HCT116 (cell line): ENCODE results near the gene CD9. TPM values are rescaled to one million over a fixed set of nuclear protein-coding genes. Genes with fewer than 3 reads are reported as not detected.

Experiments used
- ATAC-seq: fragments of 200-7000 bp; cut with Tn5 transposase; 2 replicates; pipeline ENCODE4 v1.9.1; 2020; ENCODE audit warnings: mild to moderate bottlenecking, moderate library complexity
- BruUV-seq: library from RNA; stranded (reverse); fragments of 400-500 nt; replicated peaks from 2 replicates; lab custom pipeline; 2021; lab: Mats Ljungman, UMichigan
- CTCF ChIA-PET: fragments of 300-600 bp; sonication (Branson Sonifier 250); formaldehyde crosslinking; loops from one replicate; lab custom pipeline; 2021; ENCODE audit warnings: antibody characterized with exemption; lab: Charles Lee
- POLR2A ChIA-PET: fragments of 300-600, 350-600 bp; sonication (Branson Sonifier 250); formaldehyde crosslinking; loops from one replicate; lab custom pipeline; 2021; ENCODE audit warnings: antibody characterized with exemption; lab: Charles Lee
- RAD21 ChIA-PET, 2 experiments: fragments of 300-600 bp; sonication (Branson Sonifier 250); formaldehyde crosslinking; loops; one replicate each; lab custom pipeline; 2023; ENCODE audit warnings: low total read pairs in 2 of 2; ENCODE audit not compliant: uncharacterized antibody in 2 of 2, unreplicated experiment in 2 of 2, low non-redundant PET in 1 of 2; lab: Charles Lee
- DNase-seq: peaks from one replicate; pipeline ENCODE4 v3.0.0-alpha.2; 2010; ENCODE audit warnings: low read depth, low spot score
- H2AFZ ChIP-seq: fragments of 200-600 bp; shearing (Covaris generic), sonication (generic); 2 replicates; pipeline ENCODE4 v1.6.1; 2017; ENCODE audit warnings: low read depth, mixed run types, mixed read lengths, antibody characterized with exemption, low read length; ENCODE audit not compliant: poor library complexity, severe bottlenecking
- H3K27ac ChIP-seq: 2 replicates; pipeline ENCODE4 v1.5.1; 2012; ENCODE audit warnings: low read depth, low read length
- H3K27me3 ChIP-seq: fragments of 200-600 bp; sonication (generic); 2 replicates; pipeline ENCODE4 v1.6.1; 2016; ENCODE audit warnings: mixed run types, low read length, mixed read lengths; ENCODE audit not compliant: insufficient read depth
- H3K36me3 ChIP-seq, 2 experiments: fragments of 200-500 bp in 1 of 2; fragments of 200-600 bp in 1 of 2; sonication (Bioruptor generic) in 1 of 2; sonication (generic) in 1 of 2; 2 replicates each; pipeline versions ENCODE4 v1.5.1 to v1.6.1; 2014 to 2016; ENCODE audit warnings: low read length in 2 of 2, inconsistent platforms in 1 of 2, mixed read lengths in 1 of 2, mixed run types in 1 of 2; ENCODE audit not compliant: insufficient read depth in 2 of 2, control insufficient read depth in 1 of 2
- H3K4me1 ChIP-seq, 2 experiments: fragments of 200-600 bp in 1 of 2; sonication (generic) in 1 of 2; 2 replicates each; pipeline versions ENCODE4 v1.5.1 to v1.6.1; 2012 to 2017; ENCODE audit warnings: low read length in 2 of 2, inconsistent platforms in 1 of 2, mild to moderate bottlenecking in 1 of 2, mixed read lengths in 1 of 2, mixed run types in 1 of 2, moderate library complexity in 1 of 2; ENCODE audit not compliant: insufficient read depth in 2 of 2, control insufficient read depth in 1 of 2
- H3K4me2 ChIP-seq: fragments of 200-600 bp; sonication (generic); 2 replicates; pipeline ENCODE4 v1.6.1; 2017; ENCODE audit warnings: mixed run types, low read length, mixed read lengths
- H3K4me3 ChIP-seq, 2 experiments: fragments of 200-600 bp in 1 of 2; sonication (generic) in 1 of 2; replicated peaks in 1 of 2; 2 replicates each; pipeline ENCODE4 v1.5.1; 2011 to 2016; ENCODE audit warnings: low read length in 2 of 2, control low read depth in 1 of 2, low read depth in 1 of 2, mild to moderate bottlenecking in 1 of 2, mixed read lengths in 1 of 2, mixed run types in 1 of 2
- H3K79me2 ChIP-seq: fragments of 200-600 bp; sonication (generic); 2 replicates; pipeline ENCODE4 v1.6.1; 2017; ENCODE audit warnings: mild to moderate bottlenecking, mixed run types, low read length, moderate library complexity, mixed read lengths; ENCODE audit not compliant: insufficient read depth
- H3K9ac ChIP-seq: fragments of 200-600 bp; sonication (generic); 2 replicates; pipeline ENCODE4 v1.6.1; 2016; ENCODE audit warnings: low read length, mixed read lengths
- H3K9me2 ChIP-seq: fragments of 200-600 bp; sonication (generic), shearing (Covaris generic); 2 replicates; pipeline ENCODE4 v1.6.1; 2017; ENCODE audit warnings: mixed run types, mild to moderate bottlenecking, moderate library complexity; ENCODE audit not compliant: insufficient read depth
- H3K9me3 ChIP-seq, 2 experiments: fragments of 200-500 bp in 1 of 2; fragments of 200-600 bp in 1 of 2; sonication (Bioruptor generic) in 1 of 2; sonication (generic) in 1 of 2; 2 replicates each; pipeline ENCODE4 v1.6.1; 2014 to 2017; ENCODE audit warnings: low read length in 2 of 2, mixed read lengths in 2 of 2, inconsistent platforms in 1 of 2, low read depth in 1 of 2, mild to moderate bottlenecking in 1 of 2, mixed run types in 1 of 2, moderate library complexity in 1 of 2; ENCODE audit not compliant: control insufficient read depth in 1 of 2, insufficient read depth in 1 of 2
- H4K20me1 ChIP-seq: fragments of 200-600 bp; sonication (generic), shearing (Covaris generic); 2 replicates; pipeline ENCODE4 v1.6.1; 2017; ENCODE audit warnings: mixed run types, mild to moderate bottlenecking, moderate library complexity; ENCODE audit not compliant: insufficient read depth
- ATF3 ChIP-seq: IDR thresholded peaks from 2 replicates; pipeline ENCODE4 v1.6.1; 2012
- CEBPB ChIP-seq: IDR thresholded peaks from 2 replicates; pipeline ENCODE4 v1.6.1; 2012; ENCODE audit warnings: low read depth
- CTCF ChIP-seq, 3 experiments: fragments of 200-600 bp in 1 of 3; sonication (generic) in 1 of 3; IDR thresholded peaks in 2 of 3; conservative IDR thresholded peaks in 1 of 3; 2 replicates each; pipeline ENCODE4 v1.5.1; 2012 to 2017; ENCODE audit warnings: low read depth in 2 of 3, low read length in 2 of 3, antibody characterized with exemption in 1 of 3, borderline replicate concordance in 1 of 3, control low read depth in 1 of 3, mild to moderate bottlenecking in 1 of 3, mixed read lengths in 1 of 3, mixed run types in 1 of 3, moderate library complexity in 1 of 3; ENCODE audit not compliant: insufficient read depth in 1 of 3
- EZH2phosphoT487 ChIP-seq: fragments of 200-600 bp; IDR thresholded peaks from 2 replicates; pipeline ENCODE4 v1.6.1; 2018; ENCODE audit warnings: antibody characterized with exemption, borderline replicate concordance
- JUND ChIP-seq: IDR thresholded peaks from 2 replicates; pipeline ENCODE4 v1.6.1; 2012
- MAX ChIP-seq: IDR thresholded peaks from 2 replicates; pipeline ENCODE4 v1.6.1; 2012
- POLR2AphosphoS5 ChIP-seq: IDR thresholded peaks from 2 replicates; pipeline ENCODE4 v1.6.1; 2011; ENCODE audit warnings: mild to moderate bottlenecking, low read depth, low read length, moderate library complexity
- RAD21 ChIP-seq: IDR thresholded peaks from 2 replicates; pipeline ENCODE4 v1.6.1; 2012; ENCODE audit warnings: low read depth, mild to moderate bottlenecking
- SP1 ChIP-seq: IDR thresholded peaks from 2 replicates; pipeline ENCODE4 v1.6.1; 2012; ENCODE audit warnings: low read depth
- SRF ChIP-seq: IDR thresholded peaks from 2 replicates; pipeline ENCODE4 v1.6.1; 2012; ENCODE audit warnings: low read depth
- TCF7L2 ChIP-seq: IDR thresholded peaks from 2 replicates; pipeline ENCODE4 v1.7.0; 2011; ENCODE audit warnings: borderline replicate concordance, inconsistent platforms; ENCODE audit not compliant: insufficient read depth, insufficient read length; ENCODE audit errors: extremely low read depth
- ZBTB33 ChIP-seq: IDR thresholded peaks from 2 replicates; pipeline ENCODE4 v1.6.1; 2011; ENCODE audit warnings: mild to moderate bottlenecking, low read length, moderate library complexity; ENCODE audit not compliant: insufficient replicate concordance; ENCODE audit errors: extremely low read depth
- ZFX ChIP-seq: fragments of 450-650 bp; IDR thresholded peaks from 2 replicates; pipeline ENCODE4 v1.6.1; 2017
- intact Hi-C: fragments of 100-400 bp; cut with micrococcal nuclease; formaldehyde crosslinking; loops from 2 replicates; pipeline ENCODE4 v1.10.0; 2022
- total RNA-seq: library from RNA; stranded (reverse); gene quantifications from one replicate; pipeline ENCODE4 v1.2.1, GENCODE V29; 2021; ENCODE audit not compliant: unreplicated experiment

Gene CD9
- total RNA-seq, 1 experiment from 2014 or later = 182 TPM

- Histone ChIP-seq H3K9me2 (no peaks in the 10 kb centered on the region), H3K4me3 (no peak overlapping the region), H4K20me1 (no peaks in the 10 kb centered on the region), H3K79me2 (no peaks in the 10 kb centered on the region), H3K4me2 (no peak overlapping the region), H3K27me3 (no peaks in the 10 kb centered on the region), H3K9ac (no peak overlapping the region), H2AFZ (no peak overlapping the region), H3K36me3 (no peaks in the 10 kb centered on the region), H3K4me1 (peaks cover 49 to 82% of the 10 kb centered on the region in 2 experiments), H3K9me3 (no peaks in the 10 kb centered on the region), H3K27ac (no peak overlapping the region)
- DNase-seq (no peak), ATAC-seq (no peak)
- BruUV-seq = no TSS peak
- no peak for TF ChIP-seq ATF3
- TF ChIP-seq POLR2AphosphoS5 = no peak
- TF ChIP-seq ZBTB33 = no peak
- TF ChIP-seq JUND = no peak
- TF ChIP-seq SRF = no peak
- TF ChIP-seq TCF7L2 = no peak
- TF ChIP-seq CEBPB = no peak
- TF ChIP-seq RAD21 = no peak
- no peak for TF ChIP-seq ZFX
- TF ChIP-seq EZH2phosphoT487 = no peak
- TF ChIP-seq CTCF (IDR thresholded peaks at IDR 0.05 in 2 of 3, conservative IDR thresholded peaks at IDR 0.05 in 1 of 3; ENCODE audit: borderline replicate concordance in 1 of 3, insufficient read depth in 1 of 3, low read depth in 2 of 3, low read length in 2 of 3) = no peak
- TF ChIP-seq MAX = no peak
- no peak for TF ChIP-seq SP1
- RAD21 ChIA-PET = no interaction called here
- intact Hi-C loops = no loop called here
- POLR2A ChIA-PET = no interaction called here
- CTCF ChIA-PET = interaction anchor here (6.1 kb wide), 1 partner anchor 86 kb away, joined by 58 read pairs; no protein-coding TSS in a partner anchor
These were observed 82.2 kb downstream of the CD9 start for GRCh38 chr12:6282453-6282840.
